Mesodermal cell (in vitro differentiated cells): Measurements from ENCODE around the gene RNASE13. TPM values are rescaled to one million over a fixed set of nuclear protein-coding genes. Genes with fewer than 3 reads are reported as not detected.

Experiments
- H3K27ac ChIP-seq: 2 replicates; pipeline ENCODE4 v1.7.0; 2013; ENCODE audit warnings: mild to moderate bottlenecking, low read depth, low read length, moderate library complexity; ENCODE audit not compliant: severe bottlenecking
- H3K36me3 ChIP-seq: 2 replicates; pipeline ENCODE4 v1.7.1; 2013; ENCODE audit warnings: mild to moderate bottlenecking, low read length, moderate library complexity; ENCODE audit not compliant: control insufficient read depth, insufficient read depth
- H3K4me1 ChIP-seq: one replicate; pipeline ENCODE4 v1.7.1; 2013; ENCODE audit warnings: mild to moderate bottlenecking, low read length; ENCODE audit not compliant: insufficient read depth, control insufficient read depth, poor library complexity, severe bottlenecking
- H3K4me3 ChIP-seq: 2 replicates; pipeline ENCODE4 v1.7.0; 2013; ENCODE audit warnings: low read length, control low read depth, mild to moderate bottlenecking; ENCODE audit not compliant: insufficient read depth, poor library complexity, severe bottlenecking; ENCODE audit errors: extremely low read depth
- H3K9me3 ChIP-seq: 2 replicates; pipeline ENCODE4 v1.7.1; 2013; ENCODE audit warnings: mild to moderate bottlenecking, low read length, moderate library complexity; ENCODE audit not compliant: control insufficient read depth
- WGBS, 2 experiments: methylation state at CpG; one replicate each; pipeline ENCODE4 v1.1.5; 2013; ENCODE audit warnings: missing lambda C conversion rate in 2 of 2; ENCODE audit not compliant: insufficient coverage in 2 of 2; 5-methylcytosine and 5-hydroxymethylcytosine counted together
- polyA plus RNA-seq, 2 experiments: library from polyadenylated mRNA; stranded (reverse); fragments of 50-300 nt; gene quantifications; one replicate each; pipeline ENCODE4 v1.2.3, GENCODE V29; 2013

The RNASE13 gene
- polyA plus RNA-seq (2013, experiment 1 of 2) = not detected
- not detected for polyA plus RNA-seq (2013, experiment 2 of 2)

GRCh38 chr14:21034707-21035106, at the start of gene RNASE13:
TSS of gene RNASE13 (minus strand) at chr14:21034807. CDS start at chr14:21034288, 519 bp downstream.
- Histone ChIP-seq H3K4me3 (no peak within 1 kb of the TSS), H3K27ac (no peak within 1 kb of the TSS), H3K36me3 (no peaks in the 10 kb centered on the region), H3K9me3 (no peaks in the 10 kb centered on the region), H3K4me1 (peaks cover 13% of the 10 kb centered on the region)
- WGBS, 2 experiments = 85 to 93% methylated on average over 3 to 4 of the region's 5 CpGs

DNA sequence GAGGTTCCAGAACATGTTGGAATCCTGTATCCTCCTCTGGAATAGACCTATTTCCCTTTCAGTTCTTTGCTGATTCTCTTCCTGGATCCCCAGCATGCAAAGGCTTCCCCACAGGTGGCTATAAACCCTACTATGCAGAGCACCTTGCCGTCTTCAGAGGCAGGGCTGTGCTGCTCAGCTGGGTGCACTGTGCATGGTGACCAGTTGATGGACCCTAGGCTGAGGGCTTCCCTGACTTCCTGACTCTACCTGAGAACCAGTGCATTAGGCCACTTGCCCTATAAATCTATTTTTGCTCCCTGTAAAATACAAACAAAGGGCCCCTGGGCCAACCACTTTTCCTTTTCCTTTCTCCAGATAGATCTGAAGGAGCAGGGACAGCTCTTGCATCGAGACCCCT, 49.8 kb upstream of the RNASE13 start:
- H3K27ac ChIP-seq = no peak overlapping the region
- no peaks in the 10 kb centered on the region for H3K9me3 ChIP-seq
- 96 to 100% methylated on average over 2 of the region's 2 CpGs for WGBS, 2 experiments
- H3K36me3 ChIP-seq = peaks cover 93% of the 10 kb centered on the region
- no peak overlapping the region for H3K4me3 ChIP-seq
- peaks cover 5% of the 10 kb centered on the region for H3K4me1 ChIP-seq

DNA sequence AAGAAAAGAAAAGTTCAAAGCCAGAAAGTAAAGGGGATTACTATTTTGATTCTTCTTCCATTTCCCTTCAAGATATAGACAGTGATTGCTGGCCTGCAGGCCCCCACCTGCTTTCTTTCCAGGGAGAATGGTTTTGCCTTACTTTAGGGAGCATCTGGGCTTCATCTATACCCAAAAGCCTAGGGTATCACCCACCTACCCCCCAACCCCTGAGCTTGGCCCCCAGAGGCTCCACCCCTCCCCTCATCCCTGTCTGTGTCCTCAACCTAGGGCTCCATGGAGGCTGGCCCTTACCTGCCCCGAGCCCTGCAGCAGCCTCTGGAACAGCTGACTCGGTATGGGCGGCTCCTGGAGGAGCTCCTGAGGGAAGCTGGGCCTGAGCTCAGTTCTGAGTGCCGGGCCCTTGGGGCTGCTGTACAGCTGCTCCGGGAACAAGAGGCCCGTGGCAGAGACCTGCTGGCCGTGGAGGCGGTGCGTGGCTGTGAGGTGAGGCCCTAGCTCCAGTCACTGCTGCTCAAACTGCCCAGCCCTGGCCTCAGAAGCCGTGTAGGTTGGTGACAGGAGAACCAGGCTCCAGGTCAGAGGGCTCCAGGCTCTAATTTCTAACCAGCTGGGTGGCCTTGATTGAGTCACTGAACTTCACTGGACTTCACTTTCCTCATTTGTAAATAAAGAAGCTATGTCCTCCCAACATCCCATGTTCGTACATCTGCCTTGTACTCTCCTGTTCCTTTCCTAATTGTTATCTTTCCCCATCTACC, 49.1 kb upstream of the RNASE13 start:
- 99% methylated on average over 11 of the region's 11 CpGs for WGBS, 2 experiments
- Histone ChIP-seq H3K4me1 (peaks cover 5% of the 10 kb centered on the region), H3K27ac (no peak overlapping the region), H3K36me3 (peaks cover 93% of the 10 kb centered on the region), H3K9me3 (no peaks in the 10 kb centered on the region), H3K4me3 (no peak overlapping the region)

DNA sequence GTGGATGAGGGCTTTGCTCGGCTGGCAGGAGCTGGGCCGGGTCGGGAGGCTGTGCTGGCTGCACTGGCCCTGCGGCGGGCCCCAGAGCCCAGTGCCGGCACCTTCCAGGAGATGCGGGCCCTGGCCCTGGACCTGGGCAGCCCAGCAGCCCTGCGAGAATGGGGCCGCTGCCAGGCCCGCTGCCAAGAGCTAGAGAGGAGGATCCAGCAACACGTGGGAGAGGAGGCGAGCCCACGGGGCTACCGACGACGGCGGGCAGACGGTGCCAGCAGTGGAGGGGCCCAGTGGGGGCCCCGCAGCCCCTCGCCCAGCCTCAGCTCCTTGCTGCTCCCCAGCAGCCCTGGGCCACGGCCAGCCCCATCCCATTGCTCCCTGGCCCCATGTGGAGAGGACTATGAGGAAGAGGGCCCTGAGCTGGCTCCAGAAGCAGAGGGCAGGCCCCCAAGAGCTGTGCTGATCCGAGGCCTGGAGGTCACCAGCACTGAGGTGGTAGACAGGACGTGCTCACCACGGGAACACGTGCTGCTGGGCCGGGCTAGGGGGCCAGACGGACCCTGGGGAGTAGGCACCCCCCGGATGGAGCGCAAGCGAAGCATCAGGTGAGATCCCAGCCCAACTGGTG, 47.0 kb upstream of the RNASE13 start:
- no peaks in the 10 kb centered on the region for H3K9me3 ChIP-seq
- H3K4me1 ChIP-seq = no peaks in the 10 kb centered on the region
- no peak overlapping the region for H3K27ac ChIP-seq
- WGBS, 2 experiments = 92 to 96% methylated on average over 19 to 27 of the region's 30 CpGs
- no peak overlapping the region for H3K4me3 ChIP-seq
- peaks cover 95% of the 10 kb centered on the region for H3K36me3 ChIP-seq

DNA sequence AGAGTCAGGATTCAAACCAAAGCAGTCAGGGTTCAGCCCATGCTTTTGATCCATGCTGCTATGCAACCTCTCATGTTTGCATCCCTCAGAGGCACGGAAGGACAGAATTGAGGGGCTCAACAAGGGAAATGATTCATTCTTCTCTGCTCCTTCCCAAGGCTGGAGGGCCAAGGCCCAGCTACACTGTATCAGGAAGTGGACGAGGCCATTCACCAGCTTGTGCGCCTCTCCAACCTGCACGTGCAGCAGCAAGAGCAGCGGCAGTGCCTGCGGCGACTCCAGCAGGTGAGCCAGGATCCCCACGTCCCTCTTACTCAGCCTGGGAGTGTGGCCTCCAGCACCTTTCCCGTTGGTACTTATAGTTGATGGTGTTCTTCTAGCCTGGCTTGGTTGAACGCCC, 44.1 kb upstream of the RNASE13 start:
- WGBS, 2 experiments = 94 to 99% methylated on average over 7 to 10 of the region's 10 CpGs

GRCh38 chr14:21078287-21078686, 43.7 kb upstream of the RNASE13 start:
- H3K4me1 ChIP-seq = no peaks in the 10 kb centered on the region
- 95% methylated on average over 5 of the region's 5 CpGs; no CpG with 5 or more reads in 1 of the 2 experiments for WGBS, 2 experiments
- H3K36me3 ChIP-seq = peaks cover 97% of the 10 kb centered on the region
- H3K27ac ChIP-seq = no peak overlapping the region
- H3K4me3 ChIP-seq = no peak overlapping the region
- H3K9me3 ChIP-seq = no peaks in the 10 kb centered on the region

More for the DNA sequence above, 44.1 kb upstream of the RNASE13 start:
- no peak overlapping the region for H3K4me3 ChIP-seq
- no peak overlapping the region for H3K27ac ChIP-seq
- no peaks in the 10 kb centered on the region for H3K4me1 ChIP-seq
- H3K36me3 ChIP-seq = peaks cover 98% of the 10 kb centered on the region
- no peaks in the 10 kb centered on the region for H3K9me3 ChIP-seq

- Histone ChIP-seq H3K9me3 (no peaks in the 10 kb centered on the region), H3K4me3 (no peak overlapping the region), H3K27ac (no peak overlapping the region), H3K36me3 (peaks cover 97% of the 10 kb centered on the region), H3K4me1 (peaks cover 3% of the 10 kb centered on the region)
- WGBS, 2 experiments = 88 to 93% methylated on average over 2 of the region's 2 CpGs
Measured at GRCh38 chr14:21077672-21078071, 43.1 kb upstream of the RNASE13 start.

- peaks cover 9% of the 10 kb centered on the region for H3K4me1 ChIP-seq
Measured at GRCh38 chr14:21075719-21076437, 41.3 kb upstream of the RNASE13 start.

DNA sequence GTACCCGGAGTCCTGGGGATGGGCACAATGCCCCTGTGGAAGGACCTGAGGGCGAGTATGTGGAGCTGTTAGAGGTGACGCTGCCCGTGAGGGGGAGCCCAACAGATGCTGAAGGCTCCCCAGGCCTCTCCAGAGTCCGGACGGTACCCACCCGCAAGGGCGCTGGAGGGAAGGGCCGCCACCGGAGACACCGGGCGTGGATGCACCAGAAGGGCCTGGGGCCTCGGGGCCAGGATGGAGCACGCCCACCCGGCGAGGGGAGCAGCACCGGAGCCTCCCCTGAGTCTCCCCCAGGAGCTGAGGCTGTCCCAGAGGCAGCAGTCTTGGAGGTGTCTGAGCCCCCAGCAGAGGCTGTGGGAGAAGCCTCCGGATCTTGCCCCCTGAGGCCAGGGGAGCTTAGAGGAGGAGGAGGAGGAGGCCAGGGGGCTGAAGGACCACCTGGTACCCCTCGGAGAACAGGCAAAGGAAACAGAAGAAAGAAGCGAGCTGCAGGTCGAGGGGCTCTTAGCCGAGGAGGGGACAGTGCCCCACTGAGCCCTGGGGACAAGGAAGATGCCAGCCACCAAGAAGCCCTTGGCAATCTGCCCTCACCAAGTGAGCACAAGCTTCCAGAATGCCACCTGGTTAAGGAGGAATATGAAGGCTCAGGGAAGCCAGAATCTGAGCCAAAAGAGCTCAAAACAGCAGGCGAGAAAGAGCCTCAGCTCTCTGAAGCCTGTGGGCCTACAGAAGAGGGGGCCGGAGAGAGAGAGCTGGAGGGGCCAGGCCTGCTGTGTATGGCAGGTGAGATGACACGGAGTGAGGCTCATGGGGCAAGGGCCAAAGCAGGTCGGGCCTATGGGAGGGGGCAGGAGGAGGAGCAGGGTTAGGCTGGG, 40.0 kb upstream of the RNASE13 start:
- Histone ChIP-seq H3K36me3 (peaks cover 70% of the 10 kb centered on the region), H3K27ac (no peak overlapping the region), H3K9me3 (no peaks in the 10 kb centered on the region), H3K4me1 (peaks cover 9% of the 10 kb centered on the region), H3K4me3 (no peak overlapping the region)
- 96 to 97% methylated on average over 25 of the region's 26 CpGs for WGBS, 2 experiments

More at GRCh38 chr14:21075719-21076437, 41.3 kb upstream of the RNASE13 start:
- H3K9me3 ChIP-seq = no peaks in the 10 kb centered on the region
- 96 to 98% methylated on average over 9 of the region's 9 CpGs for WGBS, 2 experiments
- H3K4me3 ChIP-seq = no peak overlapping the region
- H3K27ac ChIP-seq = no peak overlapping the region
- peaks cover 83% of the 10 kb centered on the region for H3K36me3 ChIP-seq

- Histone ChIP-seq H3K36me3 (peaks cover 63% of the 10 kb centered on the region), H3K9me3 (no peaks in the 10 kb centered on the region)
- WGBS, 2 experiments = 98% methylated on average over 9 of the region's 9 CpGs
Measured at GRCh38 chr14:21073921-21074320, 39.3 kb upstream of the RNASE13 start.

More at GRCh38 chr14:21073921-21074320, 39.3 kb upstream of the RNASE13 start:
- peaks cover 9% of the 10 kb centered on the region for H3K4me1 ChIP-seq
- H3K4me3 ChIP-seq = no peak overlapping the region
- H3K27ac ChIP-seq = no peak overlapping the region
